Activated CD8-positive, alpha-beta T cell treated with anti-CD3 and anti-CD28 coated beads for 36 hours (primary cell): Measurements from ENCODE around the gene CPN2. TPM values are rescaled to one million over a fixed set of nuclear protein-coding genes. Genes with fewer than 3 reads are reported as not detected.

Experiments
- ATAC-seq: fragments of 200-7000 bp; cut with Tn5 transposase; one replicate; pipeline ENCODE4 v1.10.0; 2021; ENCODE audit warnings: mild to moderate bottlenecking, moderate library complexity
- CTCF ChIA-PET: fragments of 350-600 bp; sonication (Branson Sonifier 250); formaldehyde crosslinking; loops from one replicate; lab custom pipeline; 2021; ENCODE audit warnings: antibody characterized with exemption; lab: Charles Lee
- POLR2A ChIA-PET: fragments of 350-600 bp; sonication (Branson Sonifier 250); formaldehyde crosslinking; loops from one replicate; lab custom pipeline; 2021; ENCODE audit warnings: antibody characterized with exemption; lab: Charles Lee
- DNase-seq: peaks from one replicate; pipeline ENCODE4 v3.0.0-alpha.2; 2020
- H3K27ac Mint-ChIP-seq: one replicate; pipeline ENCODE4 v1.8.0; 2021; ENCODE audit warnings: mild to moderate bottlenecking, mixed read lengths
- H3K27me3 Mint-ChIP-seq: one replicate; pipeline ENCODE4 v1.8.0; 2021; ENCODE audit warnings: mixed read lengths
- H3K36me3 Mint-ChIP-seq: one replicate; pipeline ENCODE4 v1.8.0; 2021; ENCODE audit warnings: low read depth, mixed read lengths
- H3K4me1 Mint-ChIP-seq: one replicate; pipeline ENCODE4 v1.8.0; 2021; ENCODE audit warnings: low read depth, mixed read lengths
- H3K4me3 Mint-ChIP-seq: one replicate; pipeline ENCODE4 v1.8.0; 2021; ENCODE audit warnings: mild to moderate bottlenecking, moderate library complexity, mixed read lengths
- H3K9me3 Mint-ChIP-seq: one replicate; pipeline ENCODE4 v1.8.0; 2021; ENCODE audit warnings: mixed read lengths
- CTCF ChIP-seq: fragments of 200-600 bp; IDR thresholded peaks from one replicate; pipeline ENCODE4 v1.8.0; 2022; ENCODE audit warnings: antibody characterized with exemption, mild to moderate bottlenecking
- intact Hi-C: fragments of 100-400 bp; cut with micrococcal nuclease; formaldehyde crosslinking; loops from one replicate; pipeline ENCODE4 v1.10.0; 2022
- total RNA-seq, 2 experiments: library from RNA; stranded (reverse); gene quantifications; one replicate each; pipeline ENCODE4 v1.2.3, GENCODE V29; 2021

The CPN2 gene
- total RNA-seq, 2 experiments from 2014 or later = not detected

GRCh38 chr3:194313560-194314387 is 37.4 kb downstream of the CPN2 start:
- ChIA-PET POLR2A (interaction anchor here (0.8 to 1.0 kb wide), 2 partner anchors 14 to 488 kb away, joined by 4 read pairs; no protein-coding TSS in a partner anchor), CTCF (interaction anchor here (0.8 to 5.3 kb wide), 5 partner anchors 10 to 531 kb away, joined by 3 to 94 read pairs (median 5); no protein-coding TSS in a partner anchor)
- intact Hi-C loops = no loop called here
- no peak overlapping the region for H3K4me3 Mint-ChIP-seq
- H3K9me3 Mint-ChIP-seq = no peaks in the 10 kb centered on the region
- peaks cover 58% of the 10 kb centered on the region for H3K27me3 Mint-ChIP-seq
- H3K36me3 Mint-ChIP-seq = no peaks in the 10 kb centered on the region
- no peak overlapping the region for H3K27ac Mint-ChIP-seq
- no peak for TF ChIP-seq CTCF
- no peak for ATAC-seq
- DNase-seq = no peak
- H3K4me1 Mint-ChIP-seq = peaks cover 12% of the 10 kb centered on the region

- Mint-ChIP-seq H3K36me3 (no peaks in the 10 kb centered on the region), H3K27ac (no peak overlapping the region), H3K4me1 (peaks cover 17% of the 10 kb centered on the region), H3K27me3 (peaks cover 60% of the 10 kb centered on the region), H3K9me3 (no peaks in the 10 kb centered on the region), H3K4me3 (no peak overlapping the region)
- DNase-seq = no peak
- ChIA-PET CTCF (interaction anchor here (0.8 to 5.3 kb wide), 4 partner anchors 9 to 530 kb away, joined by 3 to 94 read pairs (median 4); no protein-coding TSS in a partner anchor), POLR2A (interaction anchor here (0.6 to 0.8 kb wide), 2 partner anchors 487 to 597 kb away, joined by 3 to 4 read pairs; no protein-coding TSS in a partner anchor)
- no peak for TF ChIP-seq CTCF
- intact Hi-C loops = no loop called here
- ATAC-seq = no peak
Observed at GRCh38 chr3:194312743-194313281, 38.3 kb downstream of the CPN2 start.

- CTCF ChIA-PET = interaction anchor here (1.4 to 5.3 kb wide), 2 partner anchors 32 to 530 kb away, joined by 5 to 94 read pairs; no protein-coding TSS in a partner anchor
- Mint-ChIP-seq H3K36me3 (no peaks in the 10 kb centered on the region), H3K4me3 (no peak overlapping the region), H3K9me3 (no peaks in the 10 kb centered on the region), H3K4me1 (peaks cover 22% of the 10 kb centered on the region), H3K27me3 (peaks cover 54% of the 10 kb centered on the region), H3K27ac (no peak overlapping the region)
- POLR2A ChIA-PET = no interaction called here
- ATAC-seq (no peak), DNase-seq (no peak)
- intact Hi-C loops = no loop called here
- no peak for TF ChIP-seq CTCF
Observed at GRCh38 chr3:194312186-194312742, 38.9 kb downstream of the CPN2 start.

- CTCF ChIA-PET = interaction anchor here (1.0 kb wide), 1 partner anchor 530 kb away, joined by 3 read pairs; no protein-coding TSS in a partner anchor
- DNase-seq = no peak
- Mint-ChIP-seq H3K9me3 (no peaks in the 10 kb centered on the region), H3K4me3 (no peak overlapping the region), H3K4me1 (peaks cover 33% of the 10 kb centered on the region), H3K27me3 (peaks cover 44% of the 10 kb centered on the region), H3K36me3 (no peaks in the 10 kb centered on the region), H3K27ac (no peak overlapping the region)
- no peak for ATAC-seq
- intact Hi-C loops = no loop called here
- TF ChIP-seq CTCF = no peak
- POLR2A ChIA-PET = interaction anchor here (0.7 kb wide), 1 partner anchor 65 kb away, joined by 3 read pairs; no protein-coding TSS in a partner anchor
Observed at GRCh38 chr3:194311000-194311399, 40.1 kb downstream of the CPN2 start.
